ENCODE data around the gene FARP2.

GRCh38 chr2:241499146-241499965 is 143.3 kb downstream of the FARP2 start:
- TF ChIP-seq CTCF (IDR thresholded peaks at IDR 0.05; ENCODE audit: low read depth, low read length) (no peak), EZH2phosphoT487 (IDR thresholded peaks at IDR 0.05; ENCODE audit: low read depth) (no peak)
